ENCODE measurements around the gene PPP1R13L.

DNA sequence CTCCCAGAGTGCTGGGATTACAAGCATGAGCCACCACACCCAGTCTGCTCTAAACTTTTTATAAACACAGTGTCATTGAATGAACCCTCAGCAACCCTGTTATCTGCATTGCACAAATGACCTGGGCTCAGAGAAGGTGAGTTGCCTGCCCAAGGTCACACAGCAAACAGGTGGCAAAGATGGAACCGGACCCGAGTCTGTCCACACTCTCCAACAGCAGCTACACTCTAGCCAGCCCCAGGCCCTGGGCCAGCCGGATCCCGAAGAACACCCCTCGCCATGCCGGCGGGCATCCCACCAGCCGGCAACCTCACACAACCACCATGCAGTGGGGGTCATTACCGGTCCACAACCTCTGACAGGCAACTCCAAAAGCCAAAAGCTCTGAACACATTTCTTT is 49.0 kb downstream of the PPP1R13L start:
- TF ChIP-seq, protein P1, sequence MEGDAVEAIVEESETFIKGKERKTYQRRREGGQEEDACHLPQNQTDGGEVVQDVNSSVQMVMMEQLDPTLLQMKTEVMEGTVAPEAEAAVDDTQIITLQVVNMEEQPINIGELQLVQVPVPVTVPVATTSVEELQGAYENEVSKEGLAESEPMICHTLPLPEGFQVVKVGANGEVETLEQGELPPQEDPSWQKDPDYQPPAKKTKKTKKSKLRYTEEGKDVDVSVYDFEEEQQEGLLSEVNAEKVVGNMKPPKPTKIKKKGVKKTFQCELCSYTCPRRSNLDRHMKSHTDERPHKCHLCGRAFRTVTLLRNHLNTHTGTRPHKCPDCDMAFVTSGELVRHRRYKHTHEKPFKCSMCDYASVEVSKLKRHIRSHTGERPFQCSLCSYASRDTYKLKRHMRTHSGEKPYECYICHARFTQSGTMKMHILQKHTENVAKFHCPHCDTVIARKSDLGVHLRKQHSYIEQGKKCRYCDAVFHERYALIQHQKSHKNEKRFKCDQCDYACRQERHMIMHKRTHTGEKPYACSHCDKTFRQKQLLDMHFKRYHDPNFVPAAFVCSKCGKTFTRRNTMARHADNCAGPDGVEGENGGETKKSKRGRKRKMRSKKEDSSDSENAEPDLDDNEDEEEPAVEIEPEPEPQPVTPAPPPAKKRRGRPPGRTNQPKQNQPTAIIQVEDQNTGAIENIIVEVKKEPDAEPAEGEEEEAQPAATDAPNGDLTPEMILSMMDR (conservative IDR thresholded peaks at IDR 0.05; ENCODE audit: low read length) = no peak
- no peak for TF ChIP-seq EZH2phosphoT487 (IDR thresholded peaks at IDR 0.05; ENCODE audit: borderline replicate concordance)
